H1 (cell line): Measurements from ENCODE around the gene NCOA1. TPM values are rescaled to one million over a fixed set of nuclear protein-coding genes. Genes with fewer than 3 reads are reported as not detected.

Experiments
- CTCF ChIA-PET: fragments of 300-600 bp; sonication (Branson Sonifier 250); formaldehyde crosslinking; loops from one replicate; lab custom pipeline; 2021; ENCODE audit not compliant: partially characterized antibody; lab: Charles Lee
- POLR2A ChIA-PET: fragments of 300-600 bp; sonication (Branson Sonifier 250); formaldehyde crosslinking; loops from one replicate; lab custom pipeline; 2021; ENCODE audit warnings: inconsistent platforms; ENCODE audit not compliant: partially characterized antibody; lab: Charles Lee
- DNase-seq, 2 experiments: peaks; one replicate each; pipeline versions ENCODE4 v3.0.0 to v3.0.0-alpha.2; 2010 to 2022; ENCODE audit warnings: low spot score in 2 of 2, low read depth in 1 of 2, mixed read lengths in 1 of 2
- FAIRE-seq: peaks from 2 replicates; lab custom pipeline; 2011; peaks lifted over from hg19 to GRCh38; lab: Jason Lieb, UNC
- H2AFZ ChIP-seq: 2 replicates; pipeline ENCODE4 v1.8.1; 2012; ENCODE audit warnings: low read length, inconsistent platforms
- H2AK5ac ChIP-seq: 2 replicates; pipeline ENCODE4 v1.6.1; 2013; ENCODE audit warnings: low read depth, low read length
- H2BK120ac ChIP-seq: replicated peaks from 2 replicates; pipeline ENCODE3; 2013; ENCODE audit warnings: low read depth, low read length, inconsistent platforms
- H2BK12ac ChIP-seq: 2 replicates; pipeline ENCODE4 v1.6.1; 2013; ENCODE audit warnings: low read depth, low read length
- H2BK15ac ChIP-seq: 2 replicates; pipeline ENCODE4 v1.6.1; 2013; ENCODE audit warnings: low read length
- H2BK20ac ChIP-seq: 2 replicates; pipeline ENCODE4 v1.6.1; 2013; ENCODE audit warnings: low read length
- H2BK5ac ChIP-seq: 2 replicates; pipeline ENCODE4 v1.6.1; 2013; ENCODE audit warnings: low read depth, low read length
- H3K14ac ChIP-seq: 2 replicates; pipeline ENCODE4 v1.6.1; 2013; ENCODE audit warnings: inconsistent platforms; ENCODE audit not compliant: insufficient read length
- H3K18ac ChIP-seq: 2 replicates; pipeline ENCODE4 v1.6.1; 2013; ENCODE audit warnings: low read length; ENCODE audit errors: extremely low read depth
- H3K23ac ChIP-seq: 2 replicates; pipeline ENCODE4 v1.6.1; 2013; ENCODE audit warnings: inconsistent platforms; ENCODE audit not compliant: insufficient read length
- H3K23me2 ChIP-seq: 2 replicates; pipeline ENCODE4 v1.6.1; 2013; ENCODE audit warnings: low read depth, low read length
- H3K27ac ChIP-seq: 2 replicates; pipeline ENCODE4 v1.6.1; 2011; ENCODE audit warnings: low read depth, low read length, inconsistent platforms
- H3K27me3 ChIP-seq, 4 experiments: replicated peaks in 1 of 4; 1 replicate in 1 of 4; 2 replicates in 3 of 4; pipeline versions ENCODE4 v1.6.1 to v1.8.1; 2011 to 2013; ENCODE audit warnings: low read length in 3 of 4, mild to moderate bottlenecking in 3 of 4, inconsistent platforms in 2 of 4, mixed read lengths in 2 of 4, moderate library complexity in 1 of 4; ENCODE audit not compliant: control insufficient read depth in 3 of 4, insufficient read depth in 3 of 4; ENCODE audit errors: extremely low read depth in 1 of 4
- H3K36me3 ChIP-seq, 4 experiments: 2 replicates each; pipeline versions ENCODE4 v1.6.1 to v1.8.1; 2011 to 2013; ENCODE audit warnings: mild to moderate bottlenecking in 4 of 4, low read length in 3 of 4, moderate library complexity in 2 of 4, control low read depth in 1 of 4, inconsistent platforms in 1 of 4; ENCODE audit not compliant: insufficient read depth in 4 of 4, control insufficient read depth in 2 of 4
- H3K4ac ChIP-seq: replicated peaks from 2 replicates; pipeline ENCODE3; 2013; ENCODE audit warnings: low read length, low read depth, mixed read lengths, inconsistent platforms; ENCODE audit not compliant: insufficient read length
- H3K4me1 ChIP-seq, 4 experiments: replicated peaks in 1 of 4; 1 replicate in 1 of 4; 2 replicates in 3 of 4; pipeline versions ENCODE4 v1.6.1 to v1.8.1; 2011 to 2013; ENCODE audit warnings: low read length in 3 of 4, inconsistent platforms in 2 of 4, mixed read lengths in 1 of 4; ENCODE audit not compliant: insufficient read depth in 4 of 4, control insufficient read depth in 3 of 4
- H3K4me2 ChIP-seq, 2 experiments: 2 replicates each; pipeline versions ENCODE4 v1.6.1 to v1.8.1; 2011 to 2013; ENCODE audit warnings: low read depth in 2 of 2, low read length in 2 of 2, control low read depth in 1 of 2, inconsistent platforms in 1 of 2, mild to moderate bottlenecking in 1 of 2; ENCODE audit not compliant: insufficient read depth in 1 of 2
- H3K4me3 ChIP-seq, 4 experiments: fragments of 200-600, 300-600 bp in 1 of 4; sonication (generic), shearing (Covaris generic), sonication (Bioruptor Twin) in 1 of 4; 2 replicates each; pipeline versions ENCODE4 v1.5.1 to v1.8.1; 2011 to 2016; ENCODE audit warnings: low read length in 4 of 4, low read depth in 3 of 4, control low read depth in 2 of 4, inconsistent platforms in 2 of 4, mild to moderate bottlenecking in 2 of 4, mixed read lengths in 1 of 4, moderate library complexity in 1 of 4; ENCODE audit not compliant: insufficient read depth in 2 of 4; ENCODE audit errors: extremely low read depth in 1 of 4
- H3K56ac ChIP-seq: replicated peaks from 2 replicates; pipeline ENCODE3; 2013; ENCODE audit warnings: low read depth, mild to moderate bottlenecking, mixed read lengths, low read length, inconsistent platforms; ENCODE audit not compliant: insufficient read length
- H3K79me1 ChIP-seq: 2 replicates; pipeline ENCODE4 v1.6.1; 2013; ENCODE audit warnings: low read depth, low read length, control low read depth
- H3K79me2 ChIP-seq, 2 experiments: 2 replicates each; pipeline versions ENCODE4 v1.6.1 to v1.8.1; 2012 to 2013; ENCODE audit warnings: low read length in 2 of 2, mild to moderate bottlenecking in 2 of 2, inconsistent platforms in 1 of 2; ENCODE audit not compliant: insufficient read depth in 2 of 2, control insufficient read depth in 1 of 2
- H3K9ac ChIP-seq, 4 experiments: replicated peaks in 1 of 4; 1 replicate in 1 of 4; 2 replicates in 3 of 4; pipeline versions ENCODE4 v1.6.1 to v1.8.1; 2011 to 2013; ENCODE audit warnings: low read depth in 3 of 4, low read length in 3 of 4, control low read depth in 2 of 4, mild to moderate bottlenecking in 2 of 4, moderate library complexity in 2 of 4, inconsistent platforms in 1 of 4; ENCODE audit errors: extremely low read depth in 1 of 4
- H3K9me3 ChIP-seq, 2 experiments: 2 replicates each; pipeline versions ENCODE4 v1.6.1 to v1.8.1; 2012 to 2013; ENCODE audit warnings: mild to moderate bottlenecking in 2 of 2, moderate library complexity in 2 of 2, control low read depth in 1 of 2, inconsistent platforms in 1 of 2, low read depth in 1 of 2, low read length in 1 of 2, mixed read lengths in 1 of 2; ENCODE audit not compliant: insufficient read depth in 2 of 2
- H4K20me1 ChIP-seq, 2 experiments: replicated peaks in 1 of 2; 2 replicates each; pipeline versions ENCODE3 to v1.8.1; 2011 to 2013; ENCODE audit warnings: inconsistent platforms in 2 of 2, low read length in 2 of 2, mild to moderate bottlenecking in 1 of 2; ENCODE audit not compliant: insufficient read depth in 2 of 2, control insufficient read depth in 1 of 2
- H4K5ac ChIP-seq: 2 replicates; pipeline ENCODE4 v1.6.1; 2013; ENCODE audit warnings: low read length, low read depth, mixed read lengths, inconsistent platforms; ENCODE audit not compliant: insufficient read length
- H4K8ac ChIP-seq: 2 replicates; pipeline ENCODE4 v1.8.0; 2013; ENCODE audit warnings: mild to moderate bottlenecking, moderate library complexity, low read length, inconsistent platforms; ENCODE audit not compliant: insufficient read depth; ENCODE audit errors: extremely low read depth
- H4K91ac ChIP-seq: replicated peaks from 2 replicates; pipeline ENCODE3; 2013; ENCODE audit warnings: low read length, mixed read lengths, inconsistent platforms; ENCODE audit not compliant: insufficient read length
- ATF3 ChIP-seq: IDR thresholded peaks from 2 replicates; pipeline ENCODE4 v1.6.1; 2011; ENCODE audit warnings: low read depth, mild to moderate bottlenecking, low read length; ENCODE audit not compliant: insufficient read depth
- CHD1 ChIP-seq: IDR thresholded peaks from 2 replicates; pipeline ENCODE4 v1.6.1; 2012; ENCODE audit warnings: low read depth, low read length, improper control_type of control experiment
- CREB1 ChIP-seq: IDR thresholded peaks from 2 replicates; pipeline ENCODE4 v1.6.1; 2012; ENCODE audit warnings: inconsistent platforms
- CTBP2 ChIP-seq: IDR thresholded peaks from 2 replicates; pipeline ENCODE4 v1.7.0; 2011; ENCODE audit warnings: borderline replicate concordance, mild to moderate bottlenecking, moderate library complexity, mixed read lengths, low read length; ENCODE audit not compliant: insufficient read depth, insufficient read length
- POU5F1 ChIP-seq: IDR thresholded peaks from 2 replicates; pipeline ENCODE4 v1.6.1; 2011; ENCODE audit warnings: low read depth, mild to moderate bottlenecking, low read length, moderate library complexity
- RBBP5 ChIP-seq: IDR thresholded peaks from 2 replicates; pipeline ENCODE4 v1.7.1; 2012; ENCODE audit warnings: low read depth, mild to moderate bottlenecking, inconsistent platforms, low read length, moderate library complexity, borderline replicate concordance
- SIX5 ChIP-seq: IDR thresholded peaks from 2 replicates; pipeline ENCODE4 v1.6.1; 2011; ENCODE audit warnings: mild to moderate bottlenecking, low read depth, low read length
- TCF12 ChIP-seq: IDR thresholded peaks from 2 replicates; pipeline ENCODE4 v1.6.1; 2011; ENCODE audit warnings: low read depth, mild to moderate bottlenecking, low read length
- USF2 ChIP-seq: IDR thresholded peaks from 2 replicates; pipeline ENCODE4 v1.6.1; 2011; ENCODE audit warnings: low read length, improper control_type of control experiment
- WGBS, 2 experiments: shearing (Covaris generic) in 1 of 2; methylation state at CpG; one replicate each; pipeline versions ENCODE4 v1.1.6 to v1.1.7; 2013 to 2015; ENCODE audit warnings: low lambda C conversion rate in 2 of 2, mixed read lengths in 2 of 2, inconsistent platforms in 1 of 2, low coverage in 1 of 2, missing lambda C conversion rate in 1 of 2; ENCODE audit not compliant: insufficient replicate concordance in 2 of 2, insufficient coverage in 1 of 2, insufficient read length in 1 of 2; ENCODE audit errors: extremely low coverage in 1 of 2, missing lambda C conversion rate in 1 of 2; 5-methylcytosine and 5-hydroxymethylcytosine counted together
- polyA plus RNA-seq, 7 experiments: library from polyadenylated mRNA; depleted of rRNA in 3 of 7; stranded (reverse) in 5 of 7; unstranded in 2 of 7; fragments of >200 nt in 5 of 7; fragments of 200-250 nt in 2 of 7; gene quantifications; 1 replicate in 5 of 7; 2 replicates in 1 of 7; 4 replicates in 1 of 7; pipeline versions ENCODE4 v1.2.1 to v1.2.3, GENCODE V29; 2011 to 2013; ENCODE audit warnings: missing spikeins in 2 of 7, mixed read lengths in 2 of 7
- total RNA-seq: library from RNA; stranded (reverse); fragmentation: NEBNext Ultra II Directional; extraction: Animal tissue kit (Norgen Biotek cat#: 25700); gene quantifications from 2 replicates; pipeline ENCODE4 v1.2.1, GENCODE V29; 2021

Gene NCOA1
- total and polyA plus RNA-seq, 2 of the 8 experiments (the other 6 are each of a cell fraction or from before 2014, with no cell fraction given), result 12.8 to 17.9 TPM

- no peak for TF ChIP-seq TCF12
- no peak for TF ChIP-seq CHD1
- no peak for TF ChIP-seq RBBP5
- no peak for TF ChIP-seq ATF3
- no peak for TF ChIP-seq CTBP2
- no peak for TF ChIP-seq USF2
- TF ChIP-seq POU5F1, result no peak
- TF ChIP-seq CREB1, result no peak
- TF ChIP-seq SIX5, result no peak
- CTCF ChIA-PET, result interaction anchor here (1.1 kb wide), 1 partner anchor 716 kb away, joined by 3 read pairs; no protein-coding TSS in a partner anchor
- 38% methylated on average over 1 of the region's 1 CpG; no CpG with 5 or more reads in 1 of the 2 experiments for WGBS, 2 experiments
These were observed 168.8 kb downstream of the NCOA1 start for GRCh38 chr2:24659862-24660261.

More at GRCh38 chr2:24659862-24660261, 168.8 kb downstream of the NCOA1 start:
- Histone ChIP-seq H4K5ac (no peak overlapping the region), H3K23me2 (no peaks in the 10 kb centered on the region), H4K20me1 (no peaks in the 10 kb centered on the region), H3K79me2 (no peaks in the 10 kb centered on the region), H3K36me3 (no peaks in the 10 kb centered on the region), H2BK20ac (no peak overlapping the region), H3K14ac (no peak overlapping the region), H2BK12ac (no peak overlapping the region), H2BK120ac (no peak overlapping the region), H4K8ac (no peak overlapping the region), H3K4me1 (no peaks in the 10 kb centered on the region), H3K27ac (no peak overlapping the region), H3K9ac (no peak overlapping the region; a peak in 1 of 7 replicates), H3K27me3 (no peaks in the 10 kb centered on the region), H3K56ac (no peak overlapping the region), H2BK15ac (no peak overlapping the region), H3K4me2 (no peak overlapping the region), H3K23ac (no peak overlapping the region), H4K91ac (no peak overlapping the region), H2AFZ (no peak overlapping the region), H3K18ac (no peak overlapping the region), H2BK5ac (no peak overlapping the region), H3K79me1 (no peaks in the 10 kb centered on the region), H3K4ac (no peak overlapping the region), H3K4me3 (no peak overlapping the region), H2AK5ac (no peak overlapping the region), H3K9me3 (no peaks in the 10 kb centered on the region)
- POLR2A ChIA-PET, result interaction anchor here (0.5 kb wide), 1 partner anchor 32 kb away, joined by 3 read pairs; no protein-coding TSS in a partner anchor
- FAIRE-seq, result no peak
- no peak for DNase-seq
